HG02870 (cell line): Measurements from ENCODE around the gene RTN4RL2.

ENCODE experiments used
- ATAC-seq: cut with Tn5 transposase; IDR thresholded peaks from one replicate; pipeline ENCODE4 v1.9.1; 2021; ENCODE audit warnings: mild to moderate bottlenecking, moderate library complexity; ENCODE audit not compliant: unreplicated experiment

RTN4RL2 gene

DNA sequence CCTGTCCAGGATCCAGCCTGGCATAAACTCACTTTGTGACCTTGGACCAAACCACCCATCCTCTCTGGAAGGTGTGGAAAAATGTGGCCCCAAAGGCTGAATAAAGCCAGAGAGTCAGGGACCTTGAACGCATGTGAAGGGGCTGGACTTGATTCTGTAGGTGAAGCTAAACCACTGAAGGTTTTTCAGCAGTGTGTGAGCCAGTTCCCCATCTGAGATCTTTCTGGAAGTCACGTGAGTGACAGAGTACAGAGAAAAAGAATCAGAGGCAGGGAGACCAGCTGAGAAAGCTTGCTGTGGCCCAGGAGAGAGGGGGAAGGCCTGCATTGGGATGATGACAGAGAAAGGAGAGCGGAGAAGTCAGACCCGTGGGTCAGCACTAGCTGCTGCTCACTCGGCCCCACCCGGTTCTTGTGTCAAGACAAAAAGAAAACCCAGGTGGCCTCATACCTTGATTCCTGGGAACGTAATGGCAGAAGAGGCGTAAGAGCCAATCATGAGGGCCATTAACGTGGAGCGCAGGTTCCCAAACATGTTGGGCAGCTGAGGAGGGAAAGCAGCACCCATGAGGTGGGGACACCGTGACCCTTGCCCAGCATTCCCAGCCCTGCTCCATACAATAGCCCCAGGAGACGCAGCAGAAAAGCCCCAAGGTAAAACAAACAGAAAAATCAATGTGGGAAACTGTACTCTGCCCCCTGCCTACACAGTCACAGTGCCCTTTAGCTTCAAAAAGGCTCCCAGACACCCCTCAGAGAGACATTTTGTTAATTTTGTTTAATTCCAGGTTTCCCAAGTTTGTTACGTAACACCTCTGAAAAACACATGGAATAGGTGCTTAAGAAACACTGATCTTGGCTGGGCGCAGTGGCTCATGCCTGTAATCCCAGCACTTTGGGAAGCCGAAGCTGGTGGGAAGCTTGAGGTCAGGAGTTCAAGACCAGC is 37.2 kb downstream of the RTN4RL2 start:
- ATAC-seq, result no peak

DNA sequence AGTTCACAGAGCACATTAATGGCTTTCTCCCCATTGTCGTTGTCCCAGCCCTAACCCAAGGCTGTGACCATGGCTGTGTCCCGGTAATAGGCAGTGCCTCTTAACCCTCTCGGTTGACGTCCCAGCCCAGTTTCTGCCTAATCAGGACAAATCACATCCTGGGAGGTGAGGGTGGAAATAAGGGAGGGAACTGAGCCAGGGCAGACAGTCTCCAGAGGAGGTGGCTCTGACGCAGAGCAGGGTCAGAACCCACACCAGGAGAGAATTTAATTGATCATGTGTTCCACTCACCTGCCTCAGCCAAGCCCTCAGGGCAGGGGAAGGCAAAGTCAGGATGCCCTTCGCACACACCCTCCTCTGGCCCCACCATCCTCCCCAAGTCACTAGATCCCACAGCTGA is 38.2 kb downstream of the RTN4RL2 start:
- no peak for ATAC-seq

DNA sequence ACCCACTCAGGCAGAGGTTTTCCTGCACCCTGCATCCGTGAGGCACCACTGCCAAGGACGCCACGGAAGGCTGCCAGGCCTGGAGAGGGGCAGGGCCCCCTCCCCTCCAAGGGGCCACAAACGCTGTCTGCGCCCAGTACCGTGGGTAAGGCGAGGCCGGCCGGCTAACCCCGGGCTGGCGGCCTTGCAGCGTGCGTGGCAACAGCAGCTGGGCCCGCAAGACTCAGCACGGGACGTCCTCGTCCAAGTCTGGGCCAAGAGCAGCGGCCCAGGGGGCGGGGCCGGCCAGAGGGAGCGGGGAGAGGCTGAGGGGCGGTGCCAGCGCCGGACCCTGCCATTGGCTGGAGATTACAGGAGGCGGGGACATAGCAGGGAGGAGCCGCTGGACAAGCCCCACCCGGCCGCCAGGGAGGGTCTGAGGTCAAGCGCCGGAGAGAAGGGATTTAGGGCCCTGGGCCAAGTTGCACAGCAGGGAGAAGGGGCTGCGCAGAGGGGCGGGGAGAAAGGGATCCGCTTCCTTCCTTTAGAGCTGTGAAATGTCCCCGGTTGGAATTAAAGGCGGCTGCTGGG is 39.2 kb downstream of the RTN4RL2 start:
- peak; percentile 100 for ATAC-seq

- ATAC-seq, result no peak
Observed at GRCh38 chr11:57499983-57500461, 39.7 kb downstream of the RTN4RL2 start.

- no peak for ATAC-seq
Observed at GRCh38 chr11:57500515-57500914, 40.2 kb downstream of the RTN4RL2 start.

DNA sequence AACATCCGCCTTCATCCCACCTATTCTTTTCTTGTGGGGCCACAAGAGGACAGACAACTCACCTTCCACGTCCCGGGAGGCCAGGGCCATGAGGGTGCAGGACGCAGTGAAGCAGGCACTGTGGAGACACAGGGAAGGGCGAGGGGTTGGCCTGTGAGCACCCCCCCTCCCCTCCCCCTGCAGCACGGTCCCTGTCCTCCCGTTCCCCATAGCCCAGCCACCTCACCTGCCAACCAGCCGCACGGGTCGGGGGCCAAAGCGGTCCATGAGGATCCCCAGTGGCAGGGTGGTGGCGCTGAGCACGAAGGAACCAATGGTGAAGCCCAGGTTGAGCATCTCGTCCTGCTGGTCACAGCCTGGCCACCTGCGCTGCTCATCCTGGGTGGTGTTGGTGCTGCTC is 40.6 kb downstream of the RTN4RL2 start:
- no peak for ATAC-seq

GRCh38 chr11:57501953-57502352 is 41.6 kb downstream of the RTN4RL2 start:
- no peak for ATAC-seq

DNA sequence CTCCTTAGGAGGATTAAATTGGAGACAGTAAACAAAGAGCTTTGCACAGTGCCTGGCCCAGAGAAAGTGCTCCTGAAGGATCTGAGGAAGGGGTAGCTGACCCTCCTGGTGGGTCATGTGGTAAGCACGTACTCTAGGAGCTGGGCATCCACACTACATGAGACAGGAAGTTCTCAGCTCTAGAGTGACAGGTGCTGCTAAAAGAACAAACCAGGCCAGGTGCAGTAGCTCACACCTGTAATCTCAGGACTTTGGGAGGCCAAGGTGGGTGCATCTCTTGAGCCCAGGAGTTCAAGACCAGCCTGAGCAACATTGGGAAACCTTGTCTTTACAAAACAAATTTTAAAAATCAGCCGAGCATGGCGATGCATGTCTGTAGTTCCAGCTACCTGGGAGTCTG is 42.0 kb downstream of the RTN4RL2 start:
- ATAC-seq, result no peak

DNA sequence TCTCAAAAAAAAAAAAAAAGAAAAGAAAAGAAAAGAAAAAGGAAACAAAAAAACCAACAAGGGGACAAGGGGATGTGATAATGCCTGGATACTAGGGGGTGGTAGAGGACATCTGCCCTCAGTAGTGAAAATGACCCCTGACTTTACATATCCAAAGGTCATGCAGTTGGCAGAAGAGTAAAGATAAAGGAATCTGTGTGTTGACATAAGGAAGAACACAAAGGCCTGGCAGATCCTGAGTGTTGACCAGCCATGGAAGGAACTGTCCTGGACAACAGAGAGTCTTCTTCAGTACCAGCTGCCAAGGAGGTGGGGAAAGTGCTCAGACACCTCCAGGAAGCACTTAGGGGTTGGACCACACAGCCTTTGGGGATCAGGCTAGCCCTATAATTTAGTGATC is 42.5 kb downstream of the RTN4RL2 start:
- ATAC-seq, result no peak

- ATAC-seq, result no peak
Observed at GRCh38 chr11:57504511-57504910, 44.2 kb downstream of the RTN4RL2 start.

DNA sequence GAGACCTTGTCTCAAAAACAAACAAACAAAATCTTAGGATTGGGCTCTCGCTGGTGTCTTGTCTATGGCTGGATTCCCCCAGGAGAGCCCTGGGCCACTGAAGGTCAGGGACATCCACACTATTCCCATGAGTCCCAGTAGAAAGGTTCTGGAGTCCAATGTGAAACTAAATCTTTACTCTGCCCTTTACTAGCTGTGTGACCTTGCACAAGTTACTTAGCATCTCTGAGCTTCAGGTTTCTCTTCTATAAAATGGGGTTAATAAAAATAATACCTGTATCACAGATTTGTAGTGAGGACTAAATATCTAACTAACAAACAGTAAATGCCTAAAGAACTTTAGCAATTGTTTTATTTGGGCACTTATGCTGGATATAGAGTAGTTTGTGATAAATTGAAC is 46.2 kb downstream of the RTN4RL2 start:
- ATAC-seq, result no peak

- no peak for ATAC-seq
Observed at GRCh38 chr11:57508341-57509170, 48.2 kb downstream of the RTN4RL2 start.

DNA sequence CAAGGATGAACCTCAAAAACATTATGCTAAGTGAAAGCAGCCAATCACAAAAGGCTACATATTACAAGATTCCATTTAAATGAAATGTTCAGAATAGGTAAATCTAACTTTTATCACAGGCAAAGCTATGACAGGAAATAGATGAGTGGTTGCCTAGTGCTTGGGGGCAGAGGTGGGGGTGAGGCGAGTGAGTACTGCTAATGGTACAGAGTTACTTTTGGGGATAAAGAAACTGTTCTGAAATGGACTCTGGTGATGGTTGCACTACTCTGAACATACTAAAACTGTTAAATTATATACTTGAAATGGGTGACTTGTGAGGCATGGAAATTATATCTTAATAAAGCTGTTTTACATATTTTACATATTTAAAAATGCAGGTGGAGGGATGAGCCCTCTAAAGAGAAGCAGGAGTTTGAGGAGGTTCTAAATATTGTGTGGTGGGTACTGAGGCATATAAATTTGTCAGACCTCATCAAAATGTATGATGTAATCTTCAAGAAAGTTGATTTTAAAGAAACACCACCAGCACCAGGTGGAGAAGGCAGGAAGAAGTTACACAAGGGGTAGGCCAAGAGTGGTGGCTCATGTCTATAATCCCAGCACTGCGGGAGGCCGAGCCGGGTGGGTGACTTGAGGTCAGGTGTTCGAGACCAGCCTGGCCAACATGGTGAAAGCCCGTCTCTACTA is 51.6 kb downstream of the RTN4RL2 start:
- no peak for ATAC-seq

- ATAC-seq, result no peak
Observed at GRCh38 chr11:57512646-57513451, 52.5 kb downstream of the RTN4RL2 start.

- ATAC-seq, result no peak
Observed at GRCh38 chr11:57513452-57513795, 53.1 kb downstream of the RTN4RL2 start.

- ATAC-seq, result peak; percentile 40
Observed at GRCh38 chr11:57513911-57514537, 53.7 kb downstream of the RTN4RL2 start.

DNA sequence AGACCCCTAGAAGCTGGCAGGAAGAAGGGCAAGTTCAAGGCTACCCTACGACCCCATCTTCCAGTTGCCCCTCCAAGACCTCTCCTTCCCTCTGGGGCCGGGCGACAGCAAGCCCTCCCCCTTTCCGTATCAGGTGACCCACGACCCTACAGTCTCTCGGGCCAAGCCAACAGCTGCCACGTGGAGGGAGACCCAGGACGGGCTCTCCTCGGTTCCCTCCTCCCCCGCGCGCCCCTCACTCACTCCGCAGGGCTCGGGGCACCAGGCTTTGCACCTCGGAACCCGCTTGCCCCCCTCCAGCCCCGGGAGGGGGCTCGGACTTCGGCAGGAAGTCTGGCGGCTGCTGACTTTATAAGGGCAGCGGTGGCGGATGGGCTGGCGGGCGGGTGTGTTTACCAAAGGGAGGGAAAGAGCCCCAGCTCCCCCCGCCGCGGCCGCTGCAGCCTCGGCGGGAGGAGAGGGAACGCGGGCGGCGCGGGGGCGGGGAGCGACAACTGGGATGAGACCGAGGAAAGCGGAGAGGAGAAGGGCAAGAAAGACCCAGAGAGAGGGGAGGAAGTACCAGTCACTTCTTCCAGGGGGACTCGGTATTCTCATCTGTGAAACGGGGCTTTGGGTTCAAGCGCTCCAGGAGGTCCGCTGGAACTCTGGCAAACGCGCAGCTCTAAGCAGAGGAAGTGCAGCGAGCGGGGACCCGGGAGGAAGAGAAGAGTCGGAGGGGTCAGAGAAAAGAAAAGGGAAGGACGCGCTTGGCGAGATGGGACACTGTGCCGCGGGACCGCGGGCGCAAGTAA is 54.4 kb downstream of the RTN4RL2 start:
- ATAC-seq, result peak; percentile 40

GRCh38 chr11:57515332-57516060 is 55.2 kb downstream of the RTN4RL2 start, which contains the start of gene SLC43A1:
TSS of gene SLC43A1 (minus strand) at chr11:57515702. CDS start at chr11:57514111, 1,591 bp downstream.
- peak; percentile 46 for ATAC-seq
